Umbilical cord (tissue), 2 donors: ENCODE measurements around the gene ASB5. TPM values are rescaled to one million over a fixed set of nuclear protein-coding genes. Genes with fewer than 3 reads are reported as not detected.
"Not testable (repeated sequence)": the region's sequence is repeated elsewhere in the genome, so short reads cannot be mapped to it uniquely, and the experiment has no call there.

ENCODE experiments used
- DNase-seq: peaks from one replicate; pipeline ENCODE4 v3.0.0-alpha.2; 2015; ENCODE audit warnings: low spot score
- total RNA-seq: library from RNA; depleted of rRNA; stranded (reverse); fragments of >200 nt; gene quantifications from one replicate; pipeline ENCODE4 v1.2.3, GENCODE V29; 2014; ENCODE audit warnings: low replicate concordance; ENCODE audit not compliant: insufficient read depth

Gene ASB5
- total RNA-seq, 1 donor from 2014 or later = 3.6 TPM

GRCh38 chr4:176222149-176222548 is 46.9 kb downstream of the ASB5 start:
- no peak for DNase-seq

DNA sequence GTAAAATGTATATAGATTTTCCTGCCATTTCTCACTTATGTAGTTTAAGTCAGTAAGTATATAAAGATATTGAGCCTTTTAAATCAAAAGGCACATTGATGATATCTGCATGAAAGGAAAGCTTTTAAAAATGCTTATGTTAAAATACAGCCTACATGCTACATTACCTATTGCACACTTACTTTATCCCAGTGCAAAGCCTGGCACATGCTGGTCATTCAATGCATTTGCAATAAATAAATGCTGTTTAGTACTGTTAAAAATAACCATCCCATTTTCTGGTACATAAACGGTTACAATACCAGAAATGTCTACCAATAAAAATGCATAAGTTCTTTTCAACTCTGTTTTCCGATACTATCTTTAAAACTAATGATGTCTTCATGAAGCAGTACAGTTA is 51.5 kb downstream of the ASB5 start:
- no peak for DNase-seq

- not testable (repeated sequence) for DNase-seq
Observed at GRCh38 chr4:176212351-176212750, 56.7 kb downstream of the ASB5 start.

- DNase-seq = no peak
Observed at GRCh38 chr4:176210579-176211296, 58.3 kb downstream of the ASB5 start.

DNA sequence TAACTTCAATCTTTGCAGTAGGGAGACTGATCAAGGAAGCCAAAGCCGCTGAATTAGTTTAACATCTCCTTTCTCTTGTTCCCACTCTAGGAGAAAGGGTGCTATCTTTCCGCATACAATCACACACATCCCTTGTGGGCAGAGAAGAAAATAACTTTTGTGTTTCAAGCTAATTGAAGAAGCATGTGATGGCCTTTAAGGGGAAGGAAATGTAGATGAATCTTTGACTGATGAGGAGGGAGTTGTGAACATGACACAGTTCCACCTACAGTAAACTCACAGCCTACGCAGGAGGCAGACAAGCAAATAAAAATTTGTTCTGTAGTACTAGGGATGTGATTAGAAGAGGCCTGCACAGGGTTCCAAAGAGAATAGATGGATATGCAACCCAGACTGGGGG is 58.9 kb downstream of the ASB5 start:
- no peak for DNase-seq

GRCh38 chr4:176209535-176209934 is 59.5 kb downstream of the ASB5 start:
- DNase-seq = no peak

- DNase-seq = no peak
Observed at GRCh38 chr4:176207839-176208238, 61.2 kb downstream of the ASB5 start.

DNA sequence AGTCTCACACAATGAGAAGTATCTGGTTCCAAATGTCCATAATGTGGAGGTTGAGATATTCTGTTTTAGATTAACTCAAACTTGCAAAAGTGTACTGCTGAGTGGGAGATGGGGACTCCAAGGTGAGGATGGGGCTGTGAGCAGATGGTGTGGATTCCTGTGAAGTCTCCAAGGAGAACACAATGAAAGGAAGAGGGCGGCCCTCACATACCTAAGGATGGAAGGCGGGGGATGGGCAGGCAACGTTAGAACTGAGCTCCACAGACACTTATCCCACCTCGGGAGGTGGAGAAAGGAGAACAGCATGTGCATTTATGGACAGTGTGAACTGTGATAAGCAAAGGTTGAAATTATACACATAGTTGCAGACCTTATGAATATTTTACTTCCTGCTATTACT is 63.7 kb downstream of the ASB5 start:
- no peak for DNase-seq

DNA sequence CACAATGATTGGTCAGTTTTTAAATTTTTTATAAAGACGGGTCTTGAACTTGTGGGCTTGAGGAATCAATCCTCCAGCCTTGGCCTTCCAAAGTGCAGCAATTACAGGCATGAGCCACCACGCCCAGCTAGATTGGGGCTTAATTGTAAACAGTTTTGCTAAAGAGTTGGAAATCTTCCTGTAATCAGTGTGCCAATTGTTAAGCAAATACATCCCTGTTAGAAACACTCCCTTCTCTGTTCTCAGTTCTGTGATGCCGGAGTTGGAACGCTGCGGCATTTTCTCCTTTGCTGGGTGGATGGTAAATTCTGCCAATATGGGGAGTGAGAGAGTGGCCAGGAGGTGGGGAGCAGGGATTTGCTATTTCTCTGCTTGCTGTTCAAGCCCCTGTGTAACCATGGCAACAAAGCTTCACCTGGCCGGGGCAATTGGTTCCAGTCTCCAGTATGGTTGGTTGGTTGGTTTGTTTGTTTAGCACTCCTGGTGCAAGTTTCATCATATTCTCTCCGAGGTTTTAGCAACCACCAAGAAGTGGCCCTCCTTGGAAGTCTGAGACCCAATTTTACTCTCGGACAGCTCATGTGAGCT is 70.6 kb downstream of the ASB5 start:
- no peak for DNase-seq

GRCh38 chr4:176195184-176195978 is 73.6 kb downstream of the ASB5 start, which contains the start of gene SPATA4:
Gene SPATA4, minus strand, starts transcription at chr4:176195585. Its CDS starts 23 bp downstream, at chr4:176195562.
- peak; percentile 95 for DNase-seq

DNA sequence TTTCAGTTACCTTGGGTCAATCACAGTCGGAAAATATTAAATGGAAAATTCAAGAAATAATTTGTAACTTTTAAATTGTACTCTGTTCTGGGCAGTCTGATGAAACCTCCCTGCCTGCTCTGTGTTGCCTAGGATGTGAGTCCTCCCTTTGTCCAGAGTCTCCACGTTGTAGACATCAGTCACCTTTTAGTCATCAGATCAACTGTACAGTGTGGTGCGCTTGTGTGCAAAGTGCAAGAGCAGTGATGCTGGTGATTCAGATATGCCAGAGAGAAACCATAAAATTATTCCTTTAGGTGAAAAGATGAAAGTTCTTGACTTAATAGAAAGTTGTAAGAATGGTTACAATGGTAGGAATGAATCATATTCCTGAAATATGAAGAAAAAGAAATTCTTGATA is 75.1 kb downstream of the ASB5 start:
- no peak for DNase-seq

DNA sequence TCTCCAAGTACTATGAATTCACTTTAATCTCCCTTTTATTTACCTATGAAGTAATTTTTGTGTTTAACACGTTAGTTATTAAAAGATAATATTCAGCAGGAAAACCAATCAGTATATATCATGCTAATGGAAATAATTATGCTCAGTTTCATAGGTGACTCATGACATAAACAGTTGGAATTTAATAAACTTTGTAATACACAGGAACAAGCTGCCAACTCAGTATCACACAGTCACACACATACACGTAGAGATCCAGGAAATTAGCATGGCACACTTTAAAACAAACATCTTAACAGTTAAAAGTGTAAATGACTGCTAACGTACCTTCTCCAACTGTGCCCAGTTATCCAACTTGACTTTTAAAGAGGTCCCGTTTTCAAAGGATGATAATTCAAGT is 75.9 kb downstream of the ASB5 start:
- DNase-seq = no peak

- no peak for DNase-seq
Observed at GRCh38 chr4:176191974-176192373, 77.0 kb downstream of the ASB5 start.

- peak; percentile 8 for DNase-seq
Observed at GRCh38 chr4:176189891-176190795, 78.9 kb downstream of the ASB5 start.

DNA sequence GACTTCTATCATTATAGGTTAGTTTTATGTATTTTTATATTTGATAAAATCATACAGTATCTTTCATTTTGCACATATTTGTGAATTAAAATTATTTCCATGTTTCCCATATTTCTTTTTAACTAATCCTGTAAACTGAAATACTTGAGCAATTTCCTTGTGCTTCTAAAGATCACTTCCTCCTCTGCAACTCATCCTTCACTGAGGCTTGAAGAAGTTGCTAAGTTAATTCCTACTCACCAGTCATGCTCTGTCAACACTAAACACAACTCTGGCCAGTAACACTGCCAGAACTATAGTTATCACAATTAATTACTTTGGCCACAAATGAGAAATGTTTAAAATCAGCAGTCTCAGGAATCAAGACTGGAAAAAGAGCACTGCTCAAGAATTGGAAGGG is 80.4 kb downstream of the ASB5 start:
- DNase-seq = no peak

DNA sequence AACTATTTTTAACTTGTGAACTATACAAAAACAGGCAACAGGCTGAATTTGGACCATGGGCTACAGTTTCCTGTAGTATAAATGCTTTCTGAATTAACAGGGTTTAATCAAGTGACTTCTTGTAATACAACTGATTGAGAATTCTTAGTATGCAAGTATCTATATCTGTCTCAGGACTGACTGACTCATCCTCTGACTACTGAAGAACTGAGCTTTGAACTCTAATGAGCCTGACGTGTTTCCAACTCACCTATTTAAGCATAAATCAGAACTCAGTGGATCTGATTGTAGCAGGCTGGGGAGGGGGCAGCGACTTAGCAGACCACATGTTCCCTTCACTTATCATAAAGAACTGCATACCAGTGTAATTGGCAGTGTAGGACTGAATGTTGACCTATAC is 81.4 kb downstream of the ASB5 start:
- no peak for DNase-seq

DNA sequence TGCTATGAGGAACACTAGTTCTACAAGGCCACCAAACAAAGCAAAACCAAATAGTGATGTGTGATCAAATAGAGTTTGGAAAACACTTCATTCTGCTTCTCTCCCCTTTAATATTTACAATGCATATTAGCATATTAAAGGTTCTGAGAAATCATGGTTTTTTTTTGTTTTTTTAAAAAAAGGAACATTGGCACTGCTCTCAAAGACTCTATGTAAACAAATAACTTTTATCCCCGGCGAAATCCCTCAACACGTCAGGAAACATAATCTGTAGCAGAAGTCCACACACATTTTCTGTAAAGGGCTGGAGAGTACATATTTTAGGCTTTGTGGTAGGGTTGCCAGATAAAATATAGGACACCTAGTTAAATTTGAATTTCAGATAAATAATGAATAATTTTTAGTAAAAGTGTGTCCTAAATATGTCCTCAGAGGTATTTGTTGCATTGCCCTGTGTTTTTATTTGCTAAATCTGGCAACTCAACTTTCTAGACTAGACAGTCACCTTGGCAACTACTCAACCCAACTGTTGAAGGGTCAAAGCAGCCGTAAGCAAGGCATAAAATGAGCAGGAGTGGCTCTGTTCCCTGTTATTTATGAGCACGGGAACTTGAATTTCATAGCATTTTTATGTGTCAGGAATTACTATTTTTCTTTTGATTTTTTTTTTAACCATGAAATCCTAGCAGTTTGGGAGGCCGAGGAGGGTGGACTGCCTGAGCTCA is 82.2 kb downstream of the ASB5 start:
- DNase-seq = no peak

DNA sequence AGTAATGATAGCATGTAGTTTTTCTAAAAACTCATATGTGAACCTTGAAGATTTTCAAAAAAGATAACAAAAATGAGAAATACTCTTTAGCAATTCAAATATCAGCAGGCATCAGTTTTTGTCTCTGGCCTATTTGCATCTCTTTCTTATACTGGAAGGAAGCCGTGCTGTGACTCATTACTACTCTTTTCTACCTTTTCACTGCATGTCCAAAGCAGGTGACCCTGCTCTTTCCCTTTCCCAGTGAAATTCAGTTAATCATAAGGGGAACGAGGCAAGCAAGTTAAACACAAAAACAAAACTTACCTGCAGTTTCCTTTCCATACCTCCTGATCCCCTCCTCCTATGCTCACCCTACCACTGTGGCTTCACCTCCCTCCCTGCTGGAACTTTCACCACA is 83.0 kb downstream of the ASB5 start:
- DNase-seq = no peak

GRCh38 chr4:176185051-176185450 is 84.0 kb downstream of the ASB5 start:
- DNase-seq = no peak
